PFSK-1 (cell line): ENCODE measurements around the gene TEX52.

Source experiments
- FOXP2 ChIP-seq: optimal IDR thresholded peaks from 2 replicates; pipeline ENCODE3; 2011; ENCODE audit warnings: borderline replicate concordance, control low read depth, inconsistent platforms; ENCODE audit not compliant: insufficient read depth; ENCODE audit errors: extremely low read length, extremely low read depth
- POLR2AphosphoS5 ChIP-seq: IDR thresholded peaks from 2 replicates; pipeline ENCODE4 v1.6.1; 2012; ENCODE audit warnings: low read depth, mild to moderate bottlenecking, control low read depth, low read length, moderate library complexity
- SIN3A ChIP-seq: IDR thresholded peaks from 2 replicates; pipeline ENCODE4 v1.6.1; 2012; ENCODE audit warnings: mild to moderate bottlenecking, low read length, moderate library complexity, borderline replicate concordance; ENCODE audit not compliant: insufficient read depth
- TAF1 ChIP-seq: IDR thresholded peaks from 2 replicates; pipeline ENCODE4 v1.6.1; 2012; ENCODE audit warnings: low read length, control low read depth, borderline replicate concordance; ENCODE audit not compliant: insufficient read depth
- TF ChIP-seq, protein P1 (sequence below), 2 experiments: IDR thresholded peaks; 2 replicates each; pipeline versions ENCODE4 v1.6.1 to v1.8.0; 2011 to 2012; ENCODE audit warnings: low read depth in 2 of 2, low read length in 2 of 2, control low read depth in 1 of 2, inconsistent platforms in 1 of 2, mild to moderate bottlenecking in 1 of 2, moderate library complexity in 1 of 2; ENCODE audit not compliant: insufficient read depth in 1 of 2

Gene TEX52

GRCh38 chr12:2836574-2836973 lies 20.3 kb downstream of the TEX52 start:
- TF ChIP-seq, protein P1, sequence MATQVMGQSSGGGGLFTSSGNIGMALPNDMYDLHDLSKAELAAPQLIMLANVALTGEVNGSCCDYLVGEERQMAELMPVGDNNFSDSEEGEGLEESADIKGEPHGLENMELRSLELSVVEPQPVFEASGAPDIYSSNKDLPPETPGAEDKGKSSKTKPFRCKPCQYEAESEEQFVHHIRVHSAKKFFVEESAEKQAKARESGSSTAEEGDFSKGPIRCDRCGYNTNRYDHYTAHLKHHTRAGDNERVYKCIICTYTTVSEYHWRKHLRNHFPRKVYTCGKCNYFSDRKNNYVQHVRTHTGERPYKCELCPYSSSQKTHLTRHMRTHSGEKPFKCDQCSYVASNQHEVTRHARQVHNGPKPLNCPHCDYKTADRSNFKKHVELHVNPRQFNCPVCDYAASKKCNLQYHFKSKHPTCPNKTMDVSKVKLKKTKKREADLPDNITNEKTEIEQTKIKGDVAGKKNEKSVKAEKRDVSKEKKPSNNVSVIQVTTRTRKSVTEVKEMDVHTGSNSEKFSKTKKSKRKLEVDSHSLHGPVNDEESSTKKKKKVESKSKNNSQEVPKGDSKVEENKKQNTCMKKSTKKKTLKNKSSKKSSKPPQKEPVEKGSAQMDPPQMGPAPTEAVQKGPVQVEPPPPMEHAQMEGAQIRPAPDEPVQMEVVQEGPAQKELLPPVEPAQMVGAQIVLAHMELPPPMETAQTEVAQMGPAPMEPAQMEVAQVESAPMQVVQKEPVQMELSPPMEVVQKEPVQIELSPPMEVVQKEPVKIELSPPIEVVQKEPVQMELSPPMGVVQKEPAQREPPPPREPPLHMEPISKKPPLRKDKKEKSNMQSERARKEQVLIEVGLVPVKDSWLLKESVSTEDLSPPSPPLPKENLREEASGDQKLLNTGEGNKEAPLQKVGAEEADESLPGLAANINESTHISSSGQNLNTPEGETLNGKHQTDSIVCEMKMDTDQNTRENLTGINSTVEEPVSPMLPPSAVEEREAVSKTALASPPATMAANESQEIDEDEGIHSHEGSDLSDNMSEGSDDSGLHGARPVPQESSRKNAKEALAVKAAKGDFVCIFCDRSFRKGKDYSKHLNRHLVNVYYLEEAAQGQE (IDR thresholded peaks at IDR 0.05; ENCODE audit: insufficient read depth in 1 of 2, low read depth in 2 of 2, low read length in 2 of 2), result no peak
- TF ChIP-seq FOXP2, result no peak
- no peak for TF ChIP-seq TAF1
- no peak for TF ChIP-seq SIN3A

DNA sequence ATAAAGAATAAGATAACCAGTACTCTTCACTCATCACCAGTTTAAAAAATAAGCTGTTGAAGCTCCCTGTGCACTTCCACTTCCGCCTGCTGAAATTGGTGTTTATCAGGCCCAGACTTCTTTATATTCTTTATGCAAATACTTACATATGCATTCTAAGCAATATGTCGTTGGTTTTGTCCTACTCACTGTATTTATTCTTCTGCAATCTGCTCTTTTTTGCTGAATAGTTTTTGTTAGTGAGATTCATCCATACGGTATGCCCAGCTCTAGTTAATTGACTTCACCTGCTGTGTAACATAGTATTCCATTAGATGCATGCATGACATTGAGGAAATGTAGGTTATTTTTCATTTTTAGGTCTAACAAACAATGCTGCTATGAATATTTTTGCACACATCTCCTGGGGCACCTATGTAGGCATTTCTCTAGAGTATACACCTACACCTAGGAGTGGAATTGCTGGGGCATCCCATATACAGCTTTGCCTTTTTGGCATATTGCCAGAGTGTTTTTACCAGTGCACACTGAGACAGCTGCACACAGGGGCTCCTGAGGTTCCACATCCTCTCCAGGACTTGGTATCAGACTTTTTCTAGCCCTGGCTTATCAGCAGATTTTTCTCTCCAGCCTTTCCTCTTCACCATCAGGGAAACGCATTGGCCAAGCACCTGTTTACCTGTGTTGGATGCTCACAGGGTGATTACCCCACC lies 21.0 kb downstream of the TEX52 start:
- no peak for TF ChIP-seq TAF1

DNA sequence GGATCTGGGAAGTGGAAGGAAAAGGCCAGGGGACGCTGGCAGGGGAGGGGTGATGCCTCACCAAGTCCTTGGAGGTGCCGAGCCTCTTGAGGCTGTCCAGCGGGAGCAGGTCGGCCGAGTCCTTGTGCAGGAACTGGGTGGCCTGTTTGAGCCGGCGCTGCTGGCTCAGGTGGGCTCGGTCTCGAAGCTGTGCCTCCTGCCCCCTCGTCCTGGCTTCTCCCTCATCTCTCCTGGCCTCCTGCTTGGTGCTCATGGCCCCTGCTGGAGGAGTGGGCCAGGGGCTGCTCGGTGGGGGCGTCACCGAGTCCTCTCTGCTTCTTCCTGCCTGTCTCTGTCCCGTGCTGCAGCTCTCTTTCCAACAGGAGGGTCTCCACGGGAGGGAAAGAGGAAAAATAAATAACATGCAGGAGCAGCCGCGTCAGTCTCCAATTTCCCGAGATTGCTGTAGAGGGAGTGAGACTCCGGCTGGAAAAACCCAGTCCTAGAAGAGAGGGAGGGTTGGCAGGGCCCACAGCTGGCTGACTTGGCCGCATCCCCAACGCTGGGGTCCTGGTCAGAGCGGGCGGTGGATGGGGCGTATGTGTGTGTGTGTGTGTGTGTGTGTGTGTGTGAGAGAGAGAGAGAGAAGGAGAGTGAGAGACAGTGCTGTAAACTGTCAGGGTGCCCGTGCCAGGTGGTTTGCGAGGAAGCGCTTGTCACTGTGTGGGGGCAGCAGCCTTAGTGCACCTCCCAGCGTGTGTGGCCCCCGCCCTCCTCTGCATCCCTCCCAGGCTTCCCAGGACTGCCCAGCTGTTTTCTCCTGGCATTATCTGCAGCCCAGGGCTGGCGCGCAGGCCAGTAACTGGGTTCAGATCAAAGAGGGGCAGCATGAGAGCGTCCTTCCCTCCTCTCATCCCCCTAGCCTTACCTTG lies 22.0 kb downstream of the TEX52 start, which contains the start of gene NRIP2:
Gene NRIP2, minus strand, starts transcription at position 455 of the 911 bp plus-strand sequence. Its CDS starts 52 bp downstream, at position 403.
- TF ChIP-seq, protein P1 (IDR thresholded peaks at IDR 0.05; ENCODE audit: insufficient read depth in 1 of 2, low read depth in 2 of 2, low read length in 2 of 2), result no peak
- TF ChIP-seq SIN3A, result no peak
- no peak for TF ChIP-seq POLR2AphosphoS5
- no peak for TF ChIP-seq TAF1
- no peak for TF ChIP-seq FOXP2

- TF ChIP-seq SIN3A (no peak), TAF1 (no peak), FOXP2 (no peak), POLR2AphosphoS5 (no peak)
- TF ChIP-seq, protein P1 (IDR thresholded peaks at IDR 0.05; ENCODE audit: insufficient read depth in 1 of 2, low read depth in 2 of 2, low read length in 2 of 2), result no peak
Measured at GRCh38 chr12:2833810-2834209, 23.0 kb downstream of the TEX52 start.

- TF ChIP-seq FOXP2 (no peak), POLR2AphosphoS5 (no peak), TAF1 (no peak), SIN3A (no peak)
Measured at GRCh38 chr12:2833327-2833726, 23.5 kb downstream of the TEX52 start.
